Heart left ventricle (tissue), 16 donors: Measurements from ENCODE around the gene TMEM37. TPM values are rescaled to one million over a fixed set of nuclear protein-coding genes. Genes with fewer than 3 reads are reported as not detected.

ENCODE experiments used
- ATAC-seq, 4 donors: fragments of 200-7000 bp; cut with Tn5 transposase; one replicate each; pipeline ENCODE4 v1.9.1; 2020 to 2022; ENCODE audit warnings: moderate library complexity in 4 of 4, mild to moderate bottlenecking in 3 of 4, moderate number of reproducible peaks in 1 of 4
- DNase-seq, 5 donors: peaks; one replicate each; pipeline ENCODE4 v3.0.0-alpha.2; 2020
- H3K27ac ChIP-seq, 12 donors: fragments of 200-600 bp; sonication (generic) in 4 of 12; one replicate each; pipeline versions ENCODE4 v1.5.0 to v1.8.0; 2016 to 2022; ENCODE audit warnings: mild to moderate bottlenecking in 2 of 12
- H3K27me3 ChIP-seq, 9 donors: fragments of 200-600 bp; sonication (generic) in 2 of 9; one replicate each; pipeline versions ENCODE4 v1.5.1 to v1.8.0; 2016 to 2022; ENCODE audit warnings: mild to moderate bottlenecking in 3 of 9
- H3K36me3 ChIP-seq, 9 donors: fragments of 200-600 bp; sonication (generic) in 2 of 9; one replicate each; pipeline versions ENCODE4 v1.5.0 to v1.8.0; 2018 to 2022; ENCODE audit warnings: mild to moderate bottlenecking in 2 of 9
- H3K4me1 ChIP-seq, 12 donors: fragments of 200-600 bp; sonication (generic) in 4 of 12; one replicate each; pipeline versions ENCODE4 v1.5.0 to v1.8.0; 2016 to 2022; ENCODE audit warnings: mild to moderate bottlenecking in 3 of 12
- H3K4me3 ChIP-seq, 12 donors: fragments of 200-600 bp; sonication (generic) in 4 of 12; one replicate each; pipeline versions ENCODE4 v1.5.0 to v1.8.0; 2017 to 2022; ENCODE audit warnings: mild to moderate bottlenecking in 9 of 12, moderate library complexity in 4 of 12
- H3K9me3 ChIP-seq, 12 donors: fragments of 200-600 bp; sonication (generic) in 4 of 12; one replicate each; pipeline versions ENCODE4 v1.5.0 to v1.8.0; 2016 to 2022; ENCODE audit warnings: mild to moderate bottlenecking in 1 of 12
- POLR2A ChIP-seq, 2 donors: fragments of 450-650 bp; IDR thresholded peaks; one replicate each; pipeline ENCODE4 v1.6.1; 2017; ENCODE audit warnings: antibody characterized with exemption in 2 of 2, mild to moderate bottlenecking in 2 of 2, moderate library complexity in 2 of 2
- WGBS, 4 donors: extraction: QIAGEN DNeasy Blood & Tissue Kit in 2 of 4; methylation state at CpG; one replicate each; pipeline versions ENCODE4 v1.1.5 to v1.1.7; 2013 to 2018; 5-methylcytosine and 5-hydroxymethylcytosine counted together
- intact Hi-C, 10 donors: fragments of 100-400 bp; cut with DNase I; formaldehyde crosslinking; loops; one replicate each; pipeline versions ENCODE4 v1.11.1 to v1.14.2; 2022
- long read RNA-seq, 3 donors: library from polyadenylated mRNA; unstranded; transcript quantifications; one replicate each; pipeline ENCODE4 v2.0.0, GENCODE V29; 2020 to 2021
- polyA plus RNA-seq, 2 donors: library from polyadenylated mRNA; stranded (reverse); fragments of 200-250 nt; gene quantifications; one replicate each; pipeline ENCODE4 v1.2.3, GENCODE V29; 2013
- total RNA-seq, 9 donors: library from RNA; depleted of rRNA in 2 of 9; stranded (reverse); fragments of >200 nt in 2 of 9; fragmentation: NEBNext Ultra II Directional in 3 of 9; extraction: Animal tissue kit (Norgen Biotek cat#: 25700) in 3 of 9; gene quantifications; one replicate each; pipeline versions ENCODE4 v1.1.0 to v1.2.4, GENCODE V29; 2016 to 2023
- TF ChIP-seq, protein P1 (sequence below), 12 donors: fragments of 200-600 bp; sonication (generic) in 4 of 12; IDR thresholded peaks; one replicate each; pipeline versions ENCODE4 v1.5.0 to v1.8.0; 2018 to 2022; ENCODE audit warnings: antibody characterized with exemption in 12 of 12, mild to moderate bottlenecking in 5 of 12
- donor health status: ischemic (EF 13 %, LVEDD 7.1; RV severe dilation, severe dysfunction).
- donor health status: healthy with polysubstance abuse.
- donor health status: DM: no; HTN: yes; CAD: no.
- donor health status: DM: no; HTN: no; CAD: no.
- donor health status: ischemic (EF 25% LVEDD 6.9; RV normal size, moderate dysfunction).
- donor health status: ischemic (EF 25% LVEDD 5.7; RV mildly dilated, moderate dysfunction).
- donor health status: healthy.
- donor health status: DM: yes; HTN: yes; CAD: no.
- donor health status: ischemic (EF 35%, LVEDD 5.7; RV mildly dilated, moderate dysfunction).
- donor health status: nonischemic (EF 11% LVEDD 7.7; RV severe dilation, severe dysfunction).
- donor health status: DM: yes; HTN: yes; CAD: no.
- donor health status: PGD.
- donor health status: ischemic (EF 29% LVEDD 5.4; RV normal size, mild dysfunction).
- donor health status: nonischemic (EF 23%, LVEDD 6.1; RV moderate dilation, normal function).

Gene TMEM37, protein sequence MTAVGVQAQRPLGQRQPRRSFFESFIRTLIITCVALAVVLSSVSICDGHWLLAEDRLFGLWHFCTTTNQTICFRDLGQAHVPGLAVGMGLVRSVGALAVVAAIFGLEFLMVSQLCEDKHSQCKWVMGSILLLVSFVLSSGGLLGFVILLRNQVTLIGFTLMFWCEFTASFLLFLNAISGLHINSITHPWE
- 10 to 100 TPM in 2 of 9 donors, 1 to 10 TPM in 6, under 1 TPM in 1; 0.81 to 24.6 (median 1.7) TPM for total RNA-seq
- polyA plus RNA-seq = under 1 TPM; 0.75 to 0.88 TPM
- long read RNA-seq, donor 1, partial matches to known transcripts = 0 of 4 reads
- long read RNA-seq, donor 1, other reads (novel, unspliced or antisense) = 1 of 4 reads
- long read RNA-seq, donor 2, partial matches to known transcripts = 0 of 2 reads
- long read RNA-seq, donor 2, other reads (novel, unspliced or antisense) = 0 of 2 reads
- long read RNA-seq, donor 3 = 0 reads

DNA sequence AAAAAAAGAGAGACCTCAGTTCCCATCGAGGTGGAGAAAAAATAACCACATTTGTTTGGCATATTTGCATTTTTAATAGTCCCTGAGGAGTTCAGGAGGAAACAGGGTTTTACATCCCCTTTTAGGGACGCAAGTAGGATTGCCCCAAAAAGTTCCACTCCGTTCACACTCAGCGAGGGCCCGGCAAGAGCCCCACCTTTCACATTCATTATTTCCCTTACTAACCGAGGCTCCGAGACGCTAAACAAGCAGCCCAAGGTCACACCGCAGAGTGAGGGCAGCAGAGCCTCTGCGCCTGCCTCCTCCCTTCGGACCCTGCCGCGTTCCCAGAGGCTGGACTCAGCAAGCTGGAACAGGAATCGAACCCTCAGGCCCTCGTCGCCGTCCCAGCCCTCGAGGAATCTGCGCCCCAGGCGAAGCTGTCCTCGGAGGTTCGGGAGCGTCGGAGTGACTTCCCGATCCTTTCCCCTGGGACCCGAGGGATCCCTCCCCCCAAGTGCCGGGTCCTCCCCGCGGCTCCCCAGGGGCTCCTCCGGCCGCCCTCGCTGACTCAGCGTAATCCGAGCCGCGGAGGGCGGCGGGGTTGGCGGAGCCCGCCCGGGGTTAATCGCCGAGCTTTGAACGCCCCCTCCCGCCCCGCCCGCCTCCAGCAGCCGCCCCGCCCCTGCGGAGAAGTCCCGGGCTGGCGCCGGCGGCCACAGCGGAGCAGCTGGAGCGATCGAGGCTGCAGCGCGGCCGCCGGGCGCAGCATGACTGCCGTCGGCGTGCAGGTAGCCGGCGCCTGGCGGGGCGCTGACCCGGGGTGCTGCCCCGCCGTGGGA lies at the start of gene TMEM37:
TSS of gene TMEM37 (plus strand) at position 700 of the 821 bp plus-strand sequence. CDS start at position 750, 50 bp downstream.
- 6 to 35% (median 8%) methylated on average over 7 to 72 of the region's 72 CpGs for WGBS, 4 donors

DNA sequence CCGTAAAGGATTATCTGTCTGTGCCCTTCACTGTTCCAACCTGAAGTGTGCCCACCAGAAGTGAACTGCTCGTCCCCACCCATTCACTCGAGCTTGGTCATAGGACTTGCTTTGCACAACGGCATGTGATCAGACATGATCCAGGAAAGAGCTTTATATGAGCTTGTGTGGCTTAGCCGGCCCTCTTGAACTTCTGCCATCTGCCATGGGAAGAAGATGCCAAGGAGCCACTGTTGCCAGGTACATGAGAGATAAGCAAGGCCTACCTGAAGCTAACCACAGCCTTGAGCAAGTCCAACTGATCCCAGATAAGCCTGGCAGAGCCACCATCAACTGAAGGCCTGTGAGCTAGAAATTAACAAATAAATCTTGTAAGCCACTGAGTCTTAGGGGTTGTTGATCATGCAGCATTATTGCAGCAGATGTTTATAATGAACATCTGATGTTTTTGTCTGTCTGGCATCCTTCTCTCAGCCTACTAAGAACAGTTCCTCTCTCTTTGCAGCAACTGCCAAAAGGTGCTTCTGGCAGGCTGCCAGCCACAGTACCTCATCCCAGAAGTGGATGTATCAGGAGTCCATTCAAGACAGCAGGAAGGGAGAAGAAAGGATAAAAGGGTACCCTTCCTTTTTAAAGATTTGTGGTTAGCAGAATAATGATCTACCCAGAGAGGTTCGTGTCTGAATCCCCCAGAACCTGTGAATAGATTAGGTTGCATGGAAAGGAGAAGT lies 48.1 kb upstream of the TMEM37 start:
- DNase-seq (no peak), ATAC-seq (no peak)
- TF ChIP-seq, protein P1, sequence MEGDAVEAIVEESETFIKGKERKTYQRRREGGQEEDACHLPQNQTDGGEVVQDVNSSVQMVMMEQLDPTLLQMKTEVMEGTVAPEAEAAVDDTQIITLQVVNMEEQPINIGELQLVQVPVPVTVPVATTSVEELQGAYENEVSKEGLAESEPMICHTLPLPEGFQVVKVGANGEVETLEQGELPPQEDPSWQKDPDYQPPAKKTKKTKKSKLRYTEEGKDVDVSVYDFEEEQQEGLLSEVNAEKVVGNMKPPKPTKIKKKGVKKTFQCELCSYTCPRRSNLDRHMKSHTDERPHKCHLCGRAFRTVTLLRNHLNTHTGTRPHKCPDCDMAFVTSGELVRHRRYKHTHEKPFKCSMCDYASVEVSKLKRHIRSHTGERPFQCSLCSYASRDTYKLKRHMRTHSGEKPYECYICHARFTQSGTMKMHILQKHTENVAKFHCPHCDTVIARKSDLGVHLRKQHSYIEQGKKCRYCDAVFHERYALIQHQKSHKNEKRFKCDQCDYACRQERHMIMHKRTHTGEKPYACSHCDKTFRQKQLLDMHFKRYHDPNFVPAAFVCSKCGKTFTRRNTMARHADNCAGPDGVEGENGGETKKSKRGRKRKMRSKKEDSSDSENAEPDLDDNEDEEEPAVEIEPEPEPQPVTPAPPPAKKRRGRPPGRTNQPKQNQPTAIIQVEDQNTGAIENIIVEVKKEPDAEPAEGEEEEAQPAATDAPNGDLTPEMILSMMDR (IDR thresholded peaks at IDR 0.05) = no peak
- TF ChIP-seq POLR2A (IDR thresholded peaks at IDR 0.05) = no peak
- H3K4me3 ChIP-seq = no peak overlapping the region
- no peaks in the 10 kb centered on the region for H3K9me3 ChIP-seq
- no peaks in the 10 kb centered on the region for H3K27me3 ChIP-seq
- H3K36me3 ChIP-seq = no peaks in the 10 kb centered on the region
- 67 to 75% (median 73%) methylated on average over 6 of the region's 6 CpGs for WGBS, 4 donors
- H3K27ac ChIP-seq = no peak overlapping the region
- H3K4me1 ChIP-seq = peaks cover 0 to 18% (median 9%) of the 10 kb centered on the region in 12 donors
- intact Hi-C loops = no loop called here

More for the DNA sequence above, at the start of gene TMEM37:
- Histone ChIP-seq H3K4me3 (peak within 1 kb of the TSS; percentile 13 to 68 (median 56)), H3K9me3 (no peaks in the 10 kb centered on the region), H3K27ac (peak within 1 kb of the TSS in 7 of 12 donors; percentile 34 to 83 (median 48)), H3K27me3 (peaks cover 0 to 23% (median 0%) of the 10 kb centered on the region in 9 donors), H3K36me3 (no peaks in the 10 kb centered on the region), H3K4me1 (peaks cover 0 to 53% (median 11%) of the 10 kb centered on the region in 12 donors)
- intact Hi-C loops = no loop called here
- no peak for TF ChIP-seq POLR2A (IDR thresholded peaks at IDR 0.05)
- TF ChIP-seq, protein P1 (IDR thresholded peaks at IDR 0.05) = no peak
- DNase-seq = peak; percentile 68 to 83 (median 71)
- ATAC-seq = peak; percentile 44 to 91 (median 79)

DNA sequence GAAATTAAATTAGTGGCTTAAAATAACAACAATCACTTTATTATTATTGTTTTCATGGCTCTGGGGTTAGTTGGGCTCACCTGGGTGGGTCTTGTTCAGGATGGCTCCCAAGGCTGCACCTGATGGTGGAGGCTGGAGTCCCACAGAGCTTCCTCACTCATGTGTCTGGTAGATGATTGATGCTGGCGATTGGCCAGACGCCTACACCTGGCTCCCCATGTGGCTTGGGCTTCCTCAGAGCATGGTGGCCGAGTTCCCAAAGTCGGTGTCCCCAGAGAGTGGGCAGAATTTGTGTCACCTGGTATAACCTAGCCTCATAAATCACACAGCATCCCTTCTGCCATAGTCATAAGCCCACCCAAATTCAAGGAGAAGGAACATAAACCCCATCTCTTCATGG lies 46.7 kb upstream of the TMEM37 start:
- intact Hi-C loops = no loop called here
- H3K27me3 ChIP-seq = no peaks in the 10 kb centered on the region
- DNase-seq = no peak
- H3K4me3 ChIP-seq = no peak overlapping the region
- H3K27ac ChIP-seq = no peak overlapping the region
- peaks cover 0 to 32% (median 19%) of the 10 kb centered on the region in 12 donors for H3K4me1 ChIP-seq
- 83 to 94% (median 91%) methylated on average over 4 of the region's 4 CpGs for WGBS, 4 donors
- H3K36me3 ChIP-seq = no peaks in the 10 kb centered on the region
- ATAC-seq = no peak
- TF ChIP-seq, protein P1 (IDR thresholded peaks at IDR 0.05) = no peak
- no peak for TF ChIP-seq POLR2A (IDR thresholded peaks at IDR 0.05)
- no peaks in the 10 kb centered on the region for H3K9me3 ChIP-seq
